Glomerular visceral epithelial cell (primary cell): ENCODE measurements around the gene SOCS4.
A peak's percentile ranks its signal among the peaks of the same experiment; 100 is the strongest.
"Not testable (repeated sequence)": the region's sequence is repeated elsewhere in the genome, so short reads cannot be mapped to it uniquely, and the experiment has no call there.

Source experiments
- DNase-seq: peaks from one replicate; pipeline ENCODE4 v3.0.0-alpha.2; 2016; ENCODE audit errors: extremely low spot score

Gene SOCS4

DNA sequence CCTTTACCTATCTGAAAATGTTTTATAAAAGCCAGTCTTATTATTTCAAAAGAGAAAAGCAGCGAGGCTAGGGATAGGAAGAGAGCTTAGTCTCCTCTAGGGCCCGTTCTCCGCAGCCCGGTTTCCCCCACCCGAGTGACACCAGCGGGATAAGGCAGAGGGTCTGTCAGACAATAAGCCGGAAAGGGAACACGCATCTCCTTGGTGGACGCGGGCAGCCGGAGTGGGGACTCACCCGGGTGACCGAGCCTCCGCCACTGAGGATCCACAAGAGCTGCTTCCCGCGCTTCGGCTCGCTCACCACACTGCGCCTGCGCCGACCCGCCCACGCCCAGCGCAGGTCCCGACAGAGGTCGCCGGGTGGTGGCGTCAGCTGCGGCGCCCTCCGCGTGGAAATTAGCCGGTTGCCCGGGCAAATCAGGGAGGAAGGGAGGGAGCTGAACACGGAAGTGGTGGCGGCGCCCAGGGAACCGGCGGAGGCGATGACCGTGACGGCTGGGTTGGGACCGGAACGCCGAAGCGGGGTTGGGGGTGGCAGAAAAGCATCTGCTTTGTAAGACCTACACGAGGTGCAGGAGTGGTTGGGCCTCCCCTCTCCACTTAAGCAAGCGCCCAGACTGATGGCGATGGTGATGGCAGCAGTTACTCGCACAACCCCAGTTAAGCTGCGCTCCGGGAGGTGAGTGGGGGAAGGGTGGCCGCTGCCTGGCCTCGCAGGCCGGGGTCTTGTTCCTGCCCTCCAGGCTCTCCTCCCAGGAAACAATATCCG, at the start of gene SOCS4, which contains the start of gene WDHD1:
Gene SOCS4 (plus strand): TSS at position 444 of the 769 bp plus-strand sequence. CDS start 15,806 bp downstream, outside the sequence.
Gene WDHD1 (minus strand): TSS at position 307 of the 769 bp plus-strand sequence. CDS start 312 bp downstream, outside the sequence.
- peak; percentile 97 for DNase-seq

- DNase-seq: no peak
Observed at GRCh38 chr14:54979039-54979438, 48.0 kb upstream of the SOCS4 start.

- no peak for DNase-seq
Observed at GRCh38 chr14:54981698-54982097, 45.3 kb upstream of the SOCS4 start.

DNA sequence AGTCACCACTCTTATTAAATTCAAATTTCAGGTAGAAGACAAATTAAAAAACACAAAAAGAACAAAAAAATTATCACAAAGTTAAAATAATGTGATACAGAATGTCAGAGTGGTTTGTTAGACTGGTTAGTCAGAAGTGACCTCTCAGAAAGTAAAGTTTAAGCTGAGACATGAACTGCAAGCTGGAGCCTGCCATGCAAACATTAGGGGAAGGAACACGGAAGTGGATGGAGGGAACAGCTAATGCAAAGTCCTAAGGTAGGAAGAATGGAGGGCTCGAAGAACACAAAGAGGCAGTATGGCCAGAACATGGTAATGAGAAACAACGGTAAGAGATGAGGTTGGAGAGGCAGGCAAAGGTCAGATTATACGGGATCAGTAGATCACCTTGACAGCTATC, 41.9 kb upstream of the SOCS4 start:
- no peak for DNase-seq

DNA sequence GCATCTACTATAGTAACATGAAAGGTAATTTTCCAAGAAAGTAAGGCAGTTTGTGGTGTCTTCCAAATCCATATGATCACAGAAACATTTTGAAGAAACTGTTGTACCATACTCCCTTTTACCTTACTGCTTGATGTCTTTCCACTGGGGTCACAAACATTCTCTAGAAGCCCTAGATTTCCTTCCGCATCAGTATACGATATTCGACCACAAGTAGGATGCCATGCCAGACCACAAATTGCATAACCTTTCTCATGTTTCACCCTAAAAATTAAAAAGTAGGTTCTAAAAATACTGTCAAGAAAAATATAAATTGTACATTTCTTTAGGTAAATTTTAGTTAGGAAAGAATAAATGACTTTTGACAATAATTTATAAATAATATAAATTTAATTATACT, 26.7 kb upstream of the SOCS4 start:
- no peak for DNase-seq

DNA sequence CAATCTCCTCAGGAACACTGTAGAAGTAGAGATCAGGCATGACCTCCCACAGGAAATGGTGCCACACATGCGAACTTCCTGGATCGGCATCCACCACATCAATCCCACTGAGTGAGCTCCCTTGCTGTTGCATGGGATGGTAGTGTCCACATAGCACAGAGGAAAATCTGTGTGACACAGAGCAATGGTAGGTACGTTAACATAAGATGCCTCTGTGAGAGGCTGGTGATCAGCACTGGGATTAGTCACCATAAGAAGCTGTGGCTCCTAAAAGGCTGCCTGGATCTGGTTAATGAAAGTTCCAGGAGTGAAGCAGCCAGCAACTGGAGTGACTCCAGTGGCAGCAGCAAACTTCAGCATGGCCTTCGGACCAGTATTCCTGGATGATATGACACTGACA, 22.0 kb upstream of the SOCS4 start:
- peak; percentile 12 for DNase-seq

DNA sequence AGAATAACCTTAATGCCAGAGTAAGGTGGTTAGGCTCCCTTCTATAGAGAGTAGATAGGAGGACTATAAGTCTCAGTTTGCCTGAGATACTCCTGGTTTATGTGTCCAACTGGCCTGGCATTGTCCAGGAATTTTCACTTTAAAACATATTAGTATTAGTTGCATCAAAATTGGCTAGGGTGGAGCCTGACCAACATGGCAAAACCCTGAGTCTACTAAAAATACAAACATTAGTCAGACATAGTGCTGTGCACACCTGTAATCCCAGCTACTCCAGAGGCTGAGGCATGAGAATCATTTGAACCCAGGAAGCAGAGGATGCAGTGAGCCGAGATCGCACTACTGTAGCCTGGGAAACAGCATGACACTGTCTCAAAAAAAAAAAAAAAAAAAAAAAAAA, 12.0 kb upstream of the SOCS4 start:
- DNase-seq: no peak

DNA sequence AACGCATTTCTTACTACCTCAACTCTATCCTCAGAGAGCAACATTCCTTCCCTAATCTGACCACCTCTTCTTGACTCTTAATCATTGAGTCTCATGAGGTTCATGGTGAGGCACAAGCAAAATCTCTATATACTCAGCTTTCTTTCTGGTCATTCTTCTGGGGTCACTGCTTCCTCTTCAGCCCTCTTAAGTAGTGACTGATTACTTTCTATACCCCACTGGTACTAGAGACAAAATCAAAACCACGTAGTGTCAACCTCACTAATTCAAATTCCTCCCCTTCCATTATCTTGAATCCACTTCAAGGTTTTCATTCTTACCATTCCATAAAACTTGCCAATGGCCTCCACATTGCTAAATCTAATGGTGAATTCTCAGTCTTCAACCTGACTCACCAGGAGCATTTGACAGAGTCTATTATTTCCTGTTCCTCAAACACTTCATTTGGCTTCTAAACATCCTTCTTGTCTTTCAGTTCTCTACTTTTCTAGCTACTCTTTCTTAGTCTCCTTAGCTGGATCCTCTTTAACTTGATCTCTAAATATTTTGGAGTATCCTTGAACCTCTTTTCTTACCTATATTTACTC, 7.0 kb upstream of the SOCS4 start:
- no peak for DNase-seq

- not testable (repeated sequence) for DNase-seq
Observed at GRCh38 chr14:55024365-55024764, 2.7 kb upstream of the SOCS4 start.

GRCh38 chr14:55025948-55026347, 1.1 kb upstream of the SOCS4 start:
- DNase-seq: no peak

GRCh38 chr14:55026441-55026792, 619 bp upstream of the SOCS4 start:
- DNase-seq: no peak

- DNase-seq: no peak
Observed at GRCh38 chr14:55028066-55028465, 1.0 kb downstream of the SOCS4 start.

GRCh38 chr14:55028476-55028875, 1.4 kb downstream of the SOCS4 start:
- DNase-seq: no peak

DNA sequence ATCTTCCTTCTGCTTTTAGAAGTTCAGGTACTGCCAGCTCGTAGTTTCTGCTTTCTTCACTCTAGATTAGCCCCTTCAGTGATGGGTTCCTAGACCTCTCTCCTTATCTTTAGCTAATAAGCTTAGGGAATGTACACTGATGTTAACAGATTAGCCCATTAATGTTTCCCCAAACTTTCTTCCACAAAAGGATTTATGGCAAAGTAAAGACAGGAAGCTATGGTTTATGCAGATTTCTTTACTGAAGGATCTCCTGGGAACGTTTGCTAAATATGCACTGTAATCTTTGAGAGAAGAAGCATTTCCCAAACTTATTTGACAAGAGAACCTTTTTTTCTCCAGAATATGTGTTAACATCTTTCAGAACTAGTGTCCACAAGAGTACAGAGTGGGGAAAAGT, 4.2 kb downstream of the SOCS4 start:
- no peak for DNase-seq

DNA sequence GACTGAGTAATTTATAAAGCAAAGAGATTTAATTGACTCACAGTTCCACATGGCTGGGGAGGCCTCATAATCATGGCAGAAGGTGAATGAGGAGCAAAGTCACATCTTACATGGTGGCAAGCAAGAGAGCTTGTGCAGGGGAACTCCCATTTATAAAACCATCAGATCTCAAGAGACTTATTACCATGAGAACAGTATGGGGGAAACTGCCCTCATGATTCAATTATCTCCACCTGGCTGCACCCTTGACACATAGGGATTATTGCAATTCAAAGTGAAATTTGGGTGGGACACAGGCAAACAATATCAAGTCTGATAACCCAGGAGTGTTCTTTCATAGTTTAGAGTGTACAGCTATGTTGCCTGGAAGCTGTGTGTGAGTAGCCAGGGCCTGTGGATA, 11.0 kb downstream of the SOCS4 start:
- DNase-seq: not testable (repeated sequence)

DNA sequence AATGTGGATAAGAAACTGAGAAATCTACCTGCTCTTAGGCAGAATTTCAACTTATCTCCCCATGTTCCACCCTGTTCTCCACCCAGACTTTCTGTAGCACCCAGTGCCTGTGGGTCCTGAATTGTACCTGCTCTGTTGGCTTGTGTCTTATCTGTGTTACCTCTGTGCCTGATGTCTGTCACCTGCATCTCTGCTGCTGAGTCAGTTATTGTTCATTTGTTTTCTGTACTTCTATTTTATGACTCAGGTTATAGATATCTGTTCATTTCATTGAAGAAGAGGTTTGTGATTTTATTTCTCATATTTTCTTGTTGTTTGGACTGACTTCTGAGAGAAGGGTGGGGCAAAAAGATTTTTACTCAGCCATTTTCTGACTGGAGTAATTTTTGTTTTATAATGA, 11.7 kb downstream of the SOCS4 start:
- DNase-seq: no peak

DNA sequence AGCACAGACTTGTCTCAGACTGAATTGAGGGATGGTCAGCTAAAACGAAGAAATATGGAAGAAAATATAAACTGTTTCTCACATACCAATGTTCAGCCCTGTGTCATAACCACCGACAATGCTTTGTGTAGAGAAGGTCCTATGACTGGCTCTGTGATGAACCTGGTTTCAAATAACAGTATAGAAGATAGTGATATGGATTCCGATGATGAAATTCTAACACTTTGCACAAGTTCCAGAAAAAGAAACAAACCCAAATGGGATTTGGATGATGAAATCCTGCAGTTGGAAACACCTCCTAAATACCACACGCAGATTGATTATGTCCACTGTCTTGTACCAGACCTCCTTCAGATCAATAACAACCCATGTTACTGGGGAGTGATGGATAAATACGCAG, 16.5 kb downstream of the SOCS4 start:
- no peak for DNase-seq

- no peak for DNase-seq
Observed at GRCh38 chr14:55045087-55045486, 18.1 kb downstream of the SOCS4 start.

- DNase-seq: no peak
Observed at GRCh38 chr14:55047301-55048053, 20.4 kb downstream of the SOCS4 start.

DNA sequence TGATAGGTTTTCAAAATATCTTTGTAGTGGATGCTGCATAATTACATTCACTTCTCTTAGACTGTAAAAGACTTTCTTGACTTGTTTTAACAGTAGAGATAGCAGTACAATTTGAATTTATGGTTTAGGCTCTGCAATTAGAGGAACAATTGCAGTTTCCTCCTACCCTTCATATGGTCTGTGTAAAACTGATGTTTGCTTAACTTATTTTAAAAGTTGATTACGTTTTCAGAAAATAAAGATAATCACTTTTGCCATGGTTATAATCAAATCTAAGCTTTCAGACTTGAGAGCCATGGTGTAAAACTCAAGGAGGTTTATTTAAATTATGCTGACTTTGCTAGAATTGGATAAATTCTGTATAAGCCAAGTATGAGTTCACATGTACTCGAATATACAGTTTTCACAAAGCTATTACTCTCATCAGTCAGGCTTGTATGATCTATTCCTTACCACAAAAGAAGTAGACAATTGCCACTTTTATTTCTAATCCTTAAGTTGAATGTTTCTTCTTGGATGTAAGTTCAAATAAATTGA, 21.9 kb downstream of the SOCS4 start:
- DNase-seq: no peak

DNA sequence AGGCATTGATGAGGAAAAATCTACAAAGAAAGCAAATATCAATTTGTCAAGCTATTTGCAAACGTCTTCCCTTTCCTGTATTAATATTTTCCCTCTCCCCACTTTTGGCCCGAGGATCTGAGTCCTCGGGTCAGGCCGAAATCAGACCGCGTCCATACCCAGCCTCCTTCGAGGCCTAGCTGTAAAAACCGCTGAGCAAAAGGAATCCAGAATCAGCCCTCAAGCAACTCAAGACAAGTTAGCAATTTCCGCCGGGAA, 24.1 kb downstream of the SOCS4 start:
- no peak for DNase-seq

- peak; percentile 96 for DNase-seq
Observed at GRCh38 chr14:55051423-55052268, 24.6 kb downstream of the SOCS4 start, which contains the start of gene MAPK1IP1L. MAPK1IP1L (plus strand) TSS chr14:55051647; CDS start chr14:55061684, 10,037 bp downstream.
